ENCODE results near the gene OVCH1.

The OVCH1 gene

GRCh38 chr12:29497588-29497987 lies at the start of gene OVCH1:
TSS of gene OVCH1 (minus strand) at chr12:29497686. CDS start at chr12:29497686, 0 bp downstream.
- DNase-seq (ENCODE audit: low read depth), result no peak

GRCh38 chr12:29547151-29547632 lies 49.7 kb upstream of the OVCH1 start:
- peak; percentile 89 for DNase-seq (ENCODE audit: low read depth)

- no peak for DNase-seq (ENCODE audit: low read depth)
These were observed 48.5 kb upstream of the OVCH1 start for GRCh38 chr12:29546000-29546399.

- DNase-seq (ENCODE audit: low read depth), result no peak
These were observed 47.6 kb upstream of the OVCH1 start for GRCh38 chr12:29545102-29545467.

GRCh38 chr12:29544428-29545101 lies 47.1 kb upstream of the OVCH1 start:
- DNase-seq (ENCODE audit: low read depth), result no peak

- no peak for DNase-seq (ENCODE audit: low read depth)
These were observed 45.5 kb upstream of the OVCH1 start for GRCh38 chr12:29543036-29543435.

- peak; percentile 89 for DNase-seq (ENCODE audit: low read depth)
These were observed 39.8 kb upstream of the OVCH1 start for GRCh38 chr12:29537298-29537697.

- DNase-seq (ENCODE audit: low read depth), result peak; percentile 92
These were observed 37.4 kb upstream of the OVCH1 start for GRCh38 chr12:29534935-29535334.

GRCh38 chr12:29533815-29534489 lies 36.5 kb upstream of the OVCH1 start:
- DNase-seq (ENCODE audit: low read depth), result no peak

GRCh38 chr12:29531471-29531870 lies 34.0 kb upstream of the OVCH1 start:
- no peak for DNase-seq (ENCODE audit: low read depth)

GRCh38 chr12:29530436-29530835 lies 33.0 kb upstream of the OVCH1 start:
- no peak for DNase-seq (ENCODE audit: low read depth)

GRCh38 chr12:29528161-29528560 lies 30.7 kb upstream of the OVCH1 start:
- no peak for DNase-seq (ENCODE audit: low read depth)

GRCh38 chr12:29521951-29522350 lies 24.5 kb upstream of the OVCH1 start:
- DNase-seq (ENCODE audit: low read depth), result peak; percentile 73

GRCh38 chr12:29519585-29520182 lies 22.2 kb upstream of the OVCH1 start:
- DNase-seq (ENCODE audit: low read depth), result peak; percentile 58

GRCh38 chr12:29518407-29518806 lies 20.9 kb upstream of the OVCH1 start:
- no peak for DNase-seq (ENCODE audit: low read depth)

GRCh38 chr12:29517264-29517663 lies 19.8 kb upstream of the OVCH1 start:
- DNase-seq (ENCODE audit: low read depth), result no peak

GRCh38 chr12:29516431-29516875 lies 19.0 kb upstream of the OVCH1 start:
- peak; percentile 91 for DNase-seq (ENCODE audit: low read depth)

- no peak for DNase-seq (ENCODE audit: low read depth)
These were observed 13.2 kb upstream of the OVCH1 start for GRCh38 chr12:29510591-29511185.

- no peak for DNase-seq (ENCODE audit: low read depth)
These were observed 12.0 kb upstream of the OVCH1 start for GRCh38 chr12:29509503-29509902.

- no peak for DNase-seq (ENCODE audit: low read depth)
These were observed 11.5 kb upstream of the OVCH1 start for GRCh38 chr12:29508949-29509348.

GRCh38 chr12:29505122-29505521 lies 7.6 kb upstream of the OVCH1 start:
- DNase-seq (ENCODE audit: low read depth), result no peak

- no peak for DNase-seq (ENCODE audit: low read depth)
These were observed 5.8 kb upstream of the OVCH1 start for GRCh38 chr12:29503283-29503682.

GRCh38 chr12:29499235-29499634 lies 1.7 kb upstream of the OVCH1 start:
- no peak for DNase-seq (ENCODE audit: low read depth)

Measured in amniotic epithelial cell (primary cell).